Muscle layer of colon (tissue), 2 donors: Measurements from ENCODE around the gene RNF145.
"Not testable (repeated sequence)": the region's sequence is repeated elsewhere in the genome, so short reads cannot be mapped to it uniquely, and the experiment has no call there.

Experiments
- H3K27ac ChIP-seq: one replicate; pipeline ENCODE4 v1.7.0; 2013; ENCODE audit warnings: low read depth, mild to moderate bottlenecking, low read length, moderate library complexity
- H3K27me3 ChIP-seq, 2 donors: one replicate each; pipeline ENCODE4 v1.7.0; 2013; ENCODE audit warnings: low read length in 2 of 2, mild to moderate bottlenecking in 2 of 2; ENCODE audit not compliant: insufficient read depth in 2 of 2, control insufficient read depth in 1 of 2
- H3K36me3 ChIP-seq: one replicate; pipeline ENCODE4 v1.7.0; 2013; ENCODE audit warnings: mild to moderate bottlenecking, low read length; ENCODE audit not compliant: insufficient read depth
- H3K4me1 ChIP-seq: one replicate; pipeline ENCODE4 v1.7.0; 2013; ENCODE audit warnings: mild to moderate bottlenecking, low read length; ENCODE audit not compliant: insufficient read depth
- H3K4me3 ChIP-seq, 2 donors: one replicate each; pipeline ENCODE4 v1.7.0; 2013; ENCODE audit warnings: low read length in 2 of 2, low read depth in 1 of 2, mild to moderate bottlenecking in 1 of 2, moderate library complexity in 1 of 2
- H3K9ac ChIP-seq: one replicate; pipeline ENCODE4 v1.7.0; 2013; ENCODE audit warnings: low read length
- H3K9me3 ChIP-seq: one replicate; pipeline ENCODE4 v1.7.0; 2013; ENCODE audit warnings: mild to moderate bottlenecking, low read length
- donor health status: abdominal sarcoma.
- donor health status: Adenocarcinoma of cecum.

RNF145 gene

DNA sequence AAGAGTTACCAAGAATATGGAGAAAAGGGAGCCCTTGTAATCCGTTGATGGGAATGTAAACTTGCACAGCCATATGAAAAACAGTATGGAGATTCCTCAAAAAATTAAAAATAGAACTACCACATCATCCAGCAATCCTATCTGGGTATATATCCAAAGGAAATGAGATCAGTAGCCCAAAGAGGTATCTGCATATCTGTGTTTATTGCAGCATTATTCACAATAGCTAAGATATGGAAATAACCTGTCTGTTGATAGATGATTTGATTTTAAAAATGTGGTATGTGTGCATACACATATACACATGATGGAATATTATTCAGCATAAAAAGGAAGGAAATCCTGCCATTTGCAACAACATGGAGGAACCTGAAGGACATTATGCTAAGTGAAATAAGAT, 61.4 kb downstream of the RNF145 start:
- Histone ChIP-seq H3K4me3 (no peak overlapping the region), H3K9me3 (no peaks in the 10 kb centered on the region)

DNA sequence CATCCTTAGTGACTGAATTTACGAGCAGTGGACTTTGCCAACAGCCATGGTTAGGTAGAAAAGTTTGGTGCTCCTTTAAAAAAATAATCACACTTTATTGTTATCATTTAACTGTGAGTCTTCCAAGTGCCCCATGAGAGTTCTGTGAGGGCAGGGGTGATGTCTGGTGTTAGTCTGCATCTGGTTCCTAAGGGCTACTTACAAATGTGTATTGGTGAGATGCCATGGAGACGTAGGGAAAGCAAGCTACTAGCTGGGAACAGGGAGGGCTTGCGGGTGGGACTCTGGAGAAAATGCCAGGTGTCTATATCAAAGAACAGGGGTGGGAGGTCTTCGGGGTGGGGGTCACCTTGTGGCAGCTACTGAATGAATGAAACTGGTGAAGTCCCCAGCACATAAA, 62.5 kb downstream of the RNF145 start:
- Histone ChIP-seq H3K27me3 (no peaks in the 10 kb centered on the region), H3K9me3 (no peaks in the 10 kb centered on the region), H3K27ac (no peak overlapping the region), H3K9ac (no peak overlapping the region), H3K4me3 (no peak overlapping the region), H3K36me3 (no peaks in the 10 kb centered on the region), H3K4me1 (no peaks in the 10 kb centered on the region)

More for the DNA sequence above, 61.4 kb downstream of the RNF145 start:
- Histone ChIP-seq H3K27me3 (no peaks in the 10 kb centered on the region), H3K4me1 (no peaks in the 10 kb centered on the region), H3K27ac (no peak overlapping the region), H3K36me3 (no peaks in the 10 kb centered on the region), H3K9ac (no peak overlapping the region)

DNA sequence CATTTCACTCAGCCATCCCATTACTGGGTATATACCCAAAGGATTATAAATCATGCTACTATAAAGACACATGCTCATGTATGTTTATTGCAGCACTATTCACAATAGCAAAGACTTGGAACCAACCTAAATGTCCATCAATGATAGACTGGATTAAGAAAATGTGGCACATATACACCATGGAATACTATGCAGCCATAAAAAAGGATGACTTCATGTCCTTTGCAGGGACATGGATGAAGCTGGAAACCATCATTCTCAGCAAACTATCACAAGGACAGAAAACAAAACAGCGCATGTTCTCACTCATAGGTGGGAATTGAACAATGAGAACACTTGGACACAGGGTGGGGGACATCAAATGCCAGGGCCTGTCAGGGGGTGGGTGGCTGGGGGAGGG, 64.2 kb downstream of the RNF145 start:
- H3K4me3 ChIP-seq, H3K9ac ChIP-seq, H3K9me3 ChIP-seq, H3K27me3 ChIP-seq, H3K4me1 ChIP-seq, H3K36me3 ChIP-seq, H3K27ac ChIP-seq: not testable (repeated sequence)

DNA sequence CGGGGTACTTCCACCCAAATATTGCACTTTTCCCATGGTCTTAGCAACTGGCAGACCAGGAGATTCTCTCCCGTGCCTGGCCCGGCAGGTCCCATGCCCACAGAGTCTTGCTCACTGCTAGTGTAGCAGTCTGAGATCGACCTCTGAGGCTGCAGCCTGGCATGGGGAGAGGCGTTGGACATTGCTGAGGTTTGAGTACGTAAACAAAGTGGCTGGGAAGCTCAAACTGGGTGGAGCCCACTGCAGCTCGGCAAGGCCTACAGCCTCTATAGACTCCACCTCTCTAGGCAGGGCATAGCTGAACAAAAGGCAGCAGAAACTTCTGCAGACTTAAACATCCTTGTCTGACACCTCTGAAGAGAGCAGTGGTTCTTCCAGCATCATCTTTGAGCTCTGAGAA, 69.6 kb downstream of the RNF145 start:
- Histone ChIP-seq H3K36me3 (no peaks in the 10 kb centered on the region), H3K9ac (no peak overlapping the region), H3K9me3 (no peaks in the 10 kb centered on the region), H3K27ac (no peak overlapping the region), H3K27me3 (no peaks in the 10 kb centered on the region), H3K4me1 (no peaks in the 10 kb centered on the region), H3K4me3 (no peak overlapping the region)

DNA sequence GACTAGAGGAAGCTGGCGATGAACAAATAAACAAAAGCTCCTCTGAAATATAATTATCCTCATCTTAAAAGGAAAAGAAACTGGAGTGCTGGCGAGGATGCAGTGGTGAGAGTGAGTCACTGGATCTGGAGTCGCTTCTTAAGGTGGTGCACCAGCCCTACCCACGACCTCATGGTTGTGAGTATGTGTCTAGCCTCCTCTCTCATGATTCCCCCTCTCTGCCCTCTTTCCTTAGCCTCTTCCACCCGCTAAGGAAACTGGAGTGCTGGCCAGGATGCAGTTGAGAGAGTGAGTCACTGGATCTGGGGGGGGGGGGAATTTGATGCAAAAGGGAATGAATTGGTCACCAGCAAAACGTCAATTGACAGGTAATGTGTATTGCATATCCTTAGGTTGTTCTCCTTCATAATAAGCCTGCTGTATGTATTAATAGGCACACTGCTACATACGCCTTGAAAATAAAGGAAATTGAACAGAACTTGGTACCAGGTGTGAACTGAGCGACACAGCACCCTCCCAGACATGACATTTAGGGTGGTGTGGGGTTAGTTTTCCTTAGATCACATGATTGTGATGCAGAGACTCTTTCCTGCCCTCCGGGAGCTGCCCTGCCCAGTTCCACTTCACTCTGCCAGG, 73.3 kb downstream of the RNF145 start:
- Histone ChIP-seq H3K4me1 (no peaks in the 10 kb centered on the region), H3K9me3 (no peaks in the 10 kb centered on the region), H3K27me3 (no peaks in the 10 kb centered on the region), H3K4me3 (no peak overlapping the region), H3K36me3 (no peaks in the 10 kb centered on the region), H3K9ac (no peak overlapping the region), H3K27ac (no peak overlapping the region)

DNA sequence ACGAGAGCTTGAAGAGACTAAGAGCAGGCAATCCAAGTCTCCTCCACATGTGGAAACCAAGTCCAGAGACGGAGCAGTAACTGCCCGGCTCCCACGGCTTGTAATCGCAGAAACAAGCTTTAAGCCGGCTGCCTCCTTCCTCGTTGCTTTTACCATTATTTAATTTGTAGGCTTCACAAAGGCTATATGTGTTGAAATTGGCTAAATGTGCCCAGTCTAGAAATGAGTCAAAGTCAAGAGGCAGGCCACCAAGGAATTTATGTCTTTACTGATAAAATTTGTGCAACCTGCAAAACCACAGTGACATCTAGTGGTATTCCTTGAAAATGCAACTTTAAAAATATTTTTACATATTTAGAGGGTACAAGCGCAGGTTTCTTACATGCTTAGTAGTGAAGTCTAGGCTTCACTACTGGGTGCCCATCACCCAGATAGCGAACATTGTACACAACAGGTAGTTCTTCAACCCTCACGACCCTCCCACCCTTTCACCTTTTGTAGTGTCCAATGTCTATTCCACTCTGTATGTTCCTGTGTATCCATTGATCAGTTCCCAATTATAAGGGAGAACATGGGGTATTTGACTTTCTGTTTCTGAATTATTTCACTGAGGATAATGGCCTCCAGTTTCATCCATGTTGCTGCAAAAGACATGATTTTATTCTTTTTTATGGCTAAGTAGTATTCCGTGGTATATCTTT, 76.2 kb downstream of the RNF145 start:
- H3K9ac ChIP-seq, result no peak overlapping the region
- H3K27ac ChIP-seq, result no peak overlapping the region
- H3K4me3 ChIP-seq, result no peak overlapping the region
- no peaks in the 10 kb centered on the region for H3K27me3 ChIP-seq
- H3K36me3 ChIP-seq, result no peaks in the 10 kb centered on the region
- no peaks in the 10 kb centered on the region for H3K9me3 ChIP-seq
- no peaks in the 10 kb centered on the region for H3K4me1 ChIP-seq

DNA sequence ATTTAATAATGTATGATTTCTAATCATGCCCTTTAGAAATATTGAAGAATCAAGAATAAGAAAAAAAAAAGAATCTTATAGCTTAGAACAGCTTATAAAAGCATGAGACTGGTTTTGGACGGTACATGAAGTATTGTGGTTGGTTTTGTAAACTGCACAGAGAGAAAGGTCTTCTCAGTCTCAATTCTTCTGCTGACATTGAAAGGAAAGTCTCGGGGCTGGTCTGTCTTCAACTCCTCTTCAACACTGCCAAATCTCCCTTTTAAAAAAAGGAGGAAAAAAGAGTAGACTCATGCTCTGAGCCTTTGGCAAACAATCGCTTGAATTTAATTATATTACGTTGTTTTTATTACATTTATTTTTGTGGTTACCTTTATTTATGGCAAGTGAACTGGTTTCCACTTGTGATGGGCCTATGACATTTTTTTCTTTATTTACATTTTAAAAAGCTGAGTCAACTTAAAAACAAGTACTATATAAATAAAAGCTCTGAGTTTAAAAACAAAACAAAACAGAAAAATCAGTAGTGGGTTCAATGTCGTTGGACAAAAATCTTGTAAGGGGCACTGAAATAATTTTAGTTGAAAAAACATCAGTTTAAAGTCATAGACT, 76.8 kb downstream of the RNF145 start:
- Histone ChIP-seq H3K4me1 (no peaks in the 10 kb centered on the region), H3K27ac (no peak overlapping the region), H3K9ac (no peak overlapping the region), H3K9me3 (no peaks in the 10 kb centered on the region), H3K27me3 (no peaks in the 10 kb centered on the region), H3K4me3 (no peak overlapping the region), H3K36me3 (no peaks in the 10 kb centered on the region)

DNA sequence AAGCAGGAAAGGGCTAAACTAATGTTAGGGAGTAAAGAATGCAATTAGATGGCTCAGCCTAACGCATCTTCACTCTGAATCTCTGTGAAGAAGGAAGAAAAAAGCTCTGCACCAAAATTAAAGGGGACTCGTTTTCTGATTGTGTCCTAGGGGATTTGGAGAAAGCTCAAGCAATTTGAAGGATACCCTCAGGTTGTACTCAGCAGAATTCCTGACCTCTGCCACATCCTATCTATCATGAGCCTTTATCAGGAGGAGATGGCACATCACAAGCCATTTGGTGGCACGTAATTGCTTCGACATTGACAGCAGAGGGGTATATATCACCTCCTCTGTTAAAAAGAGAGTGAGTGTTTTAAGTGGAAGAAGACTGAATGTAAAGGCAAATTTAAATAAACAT, 77.4 kb downstream of the RNF145 start:
- H3K9ac ChIP-seq, result no peak overlapping the region
- no peak overlapping the region for H3K4me3 ChIP-seq
- no peaks in the 10 kb centered on the region for H3K4me1 ChIP-seq
- no peaks in the 10 kb centered on the region for H3K27me3 ChIP-seq
- no peaks in the 10 kb centered on the region for H3K36me3 ChIP-seq
- H3K27ac ChIP-seq, result no peak overlapping the region
- no peaks in the 10 kb centered on the region for H3K9me3 ChIP-seq

DNA sequence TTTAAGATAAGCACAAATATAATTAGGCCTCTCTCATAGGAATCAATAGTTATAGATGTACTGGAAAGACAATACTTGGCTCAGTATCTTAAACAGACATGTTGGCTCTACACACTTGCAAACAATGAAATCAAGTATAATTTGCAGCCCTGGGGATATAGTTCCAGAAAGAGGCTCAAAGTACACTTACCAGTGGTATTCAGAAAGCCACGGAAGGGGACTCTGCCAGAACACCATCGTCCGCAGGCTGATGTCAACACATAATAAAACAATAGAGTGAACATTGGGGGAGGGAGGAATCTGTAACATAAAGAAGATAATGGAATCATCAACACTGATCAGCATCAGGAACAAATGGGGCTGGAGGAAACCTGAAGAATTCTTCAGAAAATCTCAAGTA, 78.5 kb downstream of the RNF145 start:
- Histone ChIP-seq H3K9ac (no peak overlapping the region), H3K36me3 (no peaks in the 10 kb centered on the region), H3K27me3 (no peaks in the 10 kb centered on the region), H3K9me3 (no peaks in the 10 kb centered on the region), H3K27ac (no peak overlapping the region), H3K4me1 (no peaks in the 10 kb centered on the region), H3K4me3 (no peak overlapping the region)

DNA sequence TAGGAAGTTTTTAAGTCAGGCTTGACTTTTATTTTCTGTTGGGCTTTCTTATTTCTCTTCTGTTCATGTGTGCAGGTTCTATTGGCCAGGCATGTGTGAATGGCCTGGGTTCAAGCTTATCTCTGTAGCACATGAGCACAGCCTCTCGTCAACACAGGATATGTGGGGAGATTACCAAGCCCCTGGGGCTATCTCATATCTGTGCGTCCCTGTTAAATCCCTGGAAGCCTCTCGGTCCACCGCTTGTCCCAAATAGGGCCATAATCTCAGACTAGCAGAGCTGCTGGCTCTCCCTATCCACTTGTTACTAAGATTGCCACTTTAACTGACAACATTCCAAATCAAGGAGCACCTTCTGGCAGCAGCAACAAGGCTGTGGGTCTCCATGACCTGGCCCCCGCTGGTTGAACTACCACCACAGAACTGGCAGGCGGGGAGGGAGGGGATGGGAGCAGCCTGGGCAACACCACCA, 81.2 kb downstream of the RNF145 start:
- Histone ChIP-seq H3K9ac (no peak overlapping the region), H3K4me3 (no peak overlapping the region), H3K36me3 (no peaks in the 10 kb centered on the region), H3K27me3 (no peaks in the 10 kb centered on the region), H3K4me1 (no peaks in the 10 kb centered on the region), H3K9me3 (no peaks in the 10 kb centered on the region), H3K27ac (no peak overlapping the region)

DNA sequence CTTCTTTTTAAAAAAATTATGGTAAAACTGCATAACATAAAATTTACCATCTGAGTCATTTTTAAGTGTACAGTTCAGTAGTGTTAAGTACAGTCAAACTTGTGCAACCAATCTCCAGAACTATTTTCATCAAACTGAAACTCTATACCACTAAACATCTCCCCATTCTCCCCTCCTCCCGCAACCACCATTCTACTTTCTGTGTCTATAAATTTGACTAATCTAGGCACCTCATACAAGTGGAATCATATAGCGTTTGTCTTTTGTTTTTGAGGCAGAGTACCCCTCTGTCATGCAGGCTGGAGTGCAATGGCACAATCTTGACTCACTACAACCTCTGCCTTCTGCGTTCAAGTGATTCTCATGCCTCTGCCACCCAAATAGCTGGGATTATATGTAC, 85.7 kb downstream of the RNF145 start:
- no peaks in the 10 kb centered on the region for H3K36me3 ChIP-seq
- no peaks in the 10 kb centered on the region for H3K27me3 ChIP-seq
- no peak overlapping the region for H3K4me3 ChIP-seq
- H3K9ac ChIP-seq, result no peak overlapping the region
- H3K9me3 ChIP-seq, result no peaks in the 10 kb centered on the region
- no peak overlapping the region for H3K27ac ChIP-seq
- H3K4me1 ChIP-seq, result no peaks in the 10 kb centered on the region

DNA sequence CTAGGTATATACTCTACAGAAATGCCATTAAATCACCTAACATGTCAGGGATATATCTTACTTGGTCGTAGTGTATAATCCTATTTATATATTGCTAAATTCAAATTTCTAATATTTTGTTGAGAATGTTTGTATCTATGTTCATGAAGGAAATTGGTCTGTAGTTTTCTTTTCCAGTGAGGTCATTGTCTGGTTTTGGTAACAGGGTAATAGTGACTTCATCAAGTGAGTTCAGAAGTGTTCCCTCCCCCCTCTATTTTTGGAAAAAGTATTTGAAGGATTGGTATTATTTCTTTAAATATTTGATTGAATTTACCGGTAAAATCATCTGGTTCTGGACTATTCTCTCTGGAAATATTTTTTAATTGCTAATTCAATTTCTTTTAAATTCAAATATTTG, 86.2 kb downstream of the RNF145 start:
- Histone ChIP-seq H3K9me3 (no peaks in the 10 kb centered on the region), H3K4me1 (no peaks in the 10 kb centered on the region), H3K4me3 (no peak overlapping the region), H3K36me3 (no peaks in the 10 kb centered on the region), H3K27ac (no peak overlapping the region), H3K27me3 (no peaks in the 10 kb centered on the region), H3K9ac (no peak overlapping the region)
